Neural cell (in vitro differentiated cells): Measurements from ENCODE around the gene GADL1. TPM values are rescaled to one million over a fixed set of nuclear protein-coding genes. Genes with fewer than 3 reads are reported as not detected.

Experiments
- H2AFZ ChIP-seq: fragments of 200-600, 300-800 bp; sonication (generic), shearing (Covaris generic); 2 replicates; pipeline ENCODE4 v1.6.0; 2014; ENCODE audit warnings: low read depth, mild to moderate bottlenecking, antibody characterized with exemption, low read length, moderate library complexity
- H3F3A ChIP-seq: fragments of 200-600 bp; shearing (Covaris generic); 2 replicates; pipeline ENCODE4 v1.6.1; 2016; ENCODE audit warnings: mild to moderate bottlenecking, moderate library complexity, mixed read lengths, antibody characterized with exemption, low read length; ENCODE audit not compliant: insufficient read depth, poor library complexity, severe bottlenecking
- H3K27ac ChIP-seq: fragments of 200-600, 300-800 bp; sonication (generic), shearing (Covaris generic); 2 replicates; pipeline ENCODE4 v1.5.1; 2014; ENCODE audit warnings: mild to moderate bottlenecking, low read length, moderate library complexity
- H3K27me3 ChIP-seq: fragments of 300-800, 200-600 bp; sonication (generic), shearing (Covaris generic); 2 replicates; pipeline ENCODE4 v1.6.0; 2014; ENCODE audit warnings: mild to moderate bottlenecking, low read depth, low read length, moderate library complexity; ENCODE audit not compliant: insufficient read depth
- H3K36me3 ChIP-seq: fragments of 300-800, 200-600 bp; sonication (generic), shearing (Covaris generic); 2 replicates; pipeline ENCODE4 v1.5.1; 2014; ENCODE audit warnings: mild to moderate bottlenecking, antibody characterized with exemption, low read length, moderate library complexity; ENCODE audit not compliant: insufficient read depth
- H3K4me2 ChIP-seq: fragments of 300-800, 200-600 bp; sonication (generic), shearing (Covaris generic); 2 replicates; pipeline ENCODE4 v1.6.0; 2014; ENCODE audit warnings: mild to moderate bottlenecking, low read length
- H3K4me3 ChIP-seq: fragments of 300-800, 200-600 bp; sonication (generic), shearing (Covaris generic); 2 replicates; pipeline ENCODE4 v1.5.1; 2014; ENCODE audit warnings: mild to moderate bottlenecking, low read length, moderate library complexity
- H3K79me2 ChIP-seq: fragments of 200-600 bp; shearing (Covaris generic); replicated peaks from 2 replicates; pipeline ENCODE4 v1.6.0; 2014; ENCODE audit warnings: mild to moderate bottlenecking, low read length, moderate library complexity; ENCODE audit not compliant: insufficient read depth
- H3K9ac ChIP-seq: fragments of 300-800, 200-600 bp; sonication (generic), shearing (Covaris generic); 2 replicates; pipeline ENCODE4 v1.6.1; 2016; ENCODE audit warnings: mild to moderate bottlenecking, low read length, mixed read lengths
- H3K9me2 ChIP-seq: fragments of 200-600 bp; shearing (Covaris generic); 2 replicates; pipeline ENCODE4 v1.6.1; 2016; ENCODE audit warnings: mild to moderate bottlenecking, low read length, mixed read lengths; ENCODE audit not compliant: insufficient read depth
- H3K9me3 ChIP-seq: fragments of 200-600, 300-800 bp; sonication (generic), shearing (Covaris generic); 2 replicates; pipeline ENCODE4 v1.6.1; 2016; ENCODE audit warnings: mild to moderate bottlenecking, mixed run types, low read length, moderate library complexity, mixed read lengths
- H4K20me1 ChIP-seq: fragments of 200-600 bp; shearing (Covaris generic); 2 replicates; pipeline ENCODE4 v1.6.1; 2016; ENCODE audit warnings: mild to moderate bottlenecking, mixed run types; ENCODE audit not compliant: insufficient read depth
- EP300 ChIP-seq: fragments of 450-650 bp; conservative IDR thresholded peaks from 2 replicates; pipeline ENCODE4 v1.6.1; 2014; ENCODE audit warnings: antibody characterized with exemption, mild to moderate bottlenecking, moderate library complexity; ENCODE audit not compliant: poor library complexity, severe bottlenecking
- EZH2 ChIP-seq: fragments of 200-600, 300-800 bp; shearing (Covaris generic), sonication (generic); IDR thresholded peaks from 2 replicates; pipeline ENCODE4 v1.6.1; 2014; ENCODE audit warnings: antibody characterized with exemption, low read length, borderline replicate concordance, mild to moderate bottlenecking; ENCODE audit not compliant: insufficient read depth, poor library complexity, severe bottlenecking
- MXI1 ChIP-seq: fragments of 450-650 bp; conservative IDR thresholded peaks from 2 replicates; pipeline ENCODE4 v1.6.1; 2014; ENCODE audit warnings: antibody characterized with exemption, mild to moderate bottlenecking; ENCODE audit not compliant: poor library complexity, severe bottlenecking
- POLR2AphosphoS5 ChIP-seq: IDR thresholded peaks from 2 replicates; pipeline ENCODE4 v1.6.1; 2012
- RAD21 ChIP-seq: fragments of 450-650 bp; conservative IDR thresholded peaks from 2 replicates; pipeline ENCODE4 v1.6.1; 2014; ENCODE audit warnings: antibody characterized with exemption, mild to moderate bottlenecking, moderate library complexity
- SMC3 ChIP-seq: fragments of 450-650 bp; conservative IDR thresholded peaks from 2 replicates; pipeline ENCODE4 v1.6.1; 2014; ENCODE audit warnings: antibody characterized with exemption, mild to moderate bottlenecking, moderate library complexity; ENCODE audit not compliant: poor library complexity
- TAF1 ChIP-seq: IDR thresholded peaks from 2 replicates; pipeline ENCODE4 v1.6.1; 2012; ENCODE audit warnings: low read depth
- polyA plus RNA-seq: library from polyadenylated mRNA; depleted of rRNA; stranded (reverse); fragments of >200 nt; gene quantifications from 2 replicates; pipeline ENCODE4 v1.2.3, GENCODE V29; 2014
- TF ChIP-seq, protein P1 (sequence below): fragments of 450-650 bp; IDR thresholded peaks from 2 replicates; pipeline ENCODE4 v1.5.1; 2014; ENCODE audit warnings: antibody characterized with exemption, mild to moderate bottlenecking, moderate library complexity; ENCODE audit not compliant: poor library complexity, severe bottlenecking
- TF ChIP-seq, protein P2 (sequence below): IDR thresholded peaks from 2 replicates; pipeline ENCODE4 v1.6.1; 2012; ENCODE audit warnings: borderline replicate concordance

GADL1 gene
- polyA plus RNA-seq, 1 donor from 2014 or later: not detected

DNA sequence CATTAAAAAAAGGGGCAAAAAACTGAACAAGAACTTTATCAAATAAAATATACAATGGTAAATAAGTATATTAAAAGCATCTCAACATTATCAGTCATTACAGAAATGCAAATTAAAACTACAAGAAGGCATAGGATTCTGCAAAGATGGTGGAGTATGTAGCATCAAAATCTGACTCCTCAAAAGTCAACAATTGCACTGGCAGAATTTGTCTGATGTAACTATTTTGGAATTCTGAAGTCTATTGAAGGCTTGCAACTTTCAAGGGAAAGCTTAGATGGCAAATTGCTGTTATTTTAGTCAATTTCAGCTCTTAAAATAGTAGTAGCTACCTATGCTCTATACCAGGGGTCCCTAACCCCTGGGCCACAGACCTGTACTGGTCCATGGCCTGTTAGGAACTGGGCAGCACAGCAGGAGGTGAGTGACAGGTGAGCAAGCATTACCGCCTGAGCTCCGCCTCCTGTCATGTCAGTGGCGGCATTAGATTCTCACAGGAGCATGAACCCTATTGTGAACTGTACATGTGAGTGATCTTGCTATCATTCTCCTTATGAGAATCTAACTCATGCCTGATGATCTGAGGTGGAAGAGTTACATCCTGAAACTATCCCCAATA, 180.5 kb downstream of the GADL1 start:
- no peak overlapping the region for H3K27ac ChIP-seq
- no peak overlapping the region for H2AFZ ChIP-seq
- H3K9me3 ChIP-seq: no peaks in the 10 kb centered on the region
- H3K4me3 ChIP-seq: no peak overlapping the region
- no peaks in the 10 kb centered on the region for H4K20me1 ChIP-seq
- no peaks in the 10 kb centered on the region for H3K27me3 ChIP-seq
- H3K36me3 ChIP-seq: no peaks in the 10 kb centered on the region
- TF ChIP-seq MXI1 (no peak), POLR2AphosphoS5 (no peak), TAF1 (no peak), EP300 (no peak), RAD21 (no peak), SMC3 (no peak)
- TF ChIP-seq, protein P1, sequence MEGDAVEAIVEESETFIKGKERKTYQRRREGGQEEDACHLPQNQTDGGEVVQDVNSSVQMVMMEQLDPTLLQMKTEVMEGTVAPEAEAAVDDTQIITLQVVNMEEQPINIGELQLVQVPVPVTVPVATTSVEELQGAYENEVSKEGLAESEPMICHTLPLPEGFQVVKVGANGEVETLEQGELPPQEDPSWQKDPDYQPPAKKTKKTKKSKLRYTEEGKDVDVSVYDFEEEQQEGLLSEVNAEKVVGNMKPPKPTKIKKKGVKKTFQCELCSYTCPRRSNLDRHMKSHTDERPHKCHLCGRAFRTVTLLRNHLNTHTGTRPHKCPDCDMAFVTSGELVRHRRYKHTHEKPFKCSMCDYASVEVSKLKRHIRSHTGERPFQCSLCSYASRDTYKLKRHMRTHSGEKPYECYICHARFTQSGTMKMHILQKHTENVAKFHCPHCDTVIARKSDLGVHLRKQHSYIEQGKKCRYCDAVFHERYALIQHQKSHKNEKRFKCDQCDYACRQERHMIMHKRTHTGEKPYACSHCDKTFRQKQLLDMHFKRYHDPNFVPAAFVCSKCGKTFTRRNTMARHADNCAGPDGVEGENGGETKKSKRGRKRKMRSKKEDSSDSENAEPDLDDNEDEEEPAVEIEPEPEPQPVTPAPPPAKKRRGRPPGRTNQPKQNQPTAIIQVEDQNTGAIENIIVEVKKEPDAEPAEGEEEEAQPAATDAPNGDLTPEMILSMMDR: no peak
- TF ChIP-seq, protein P2, sequence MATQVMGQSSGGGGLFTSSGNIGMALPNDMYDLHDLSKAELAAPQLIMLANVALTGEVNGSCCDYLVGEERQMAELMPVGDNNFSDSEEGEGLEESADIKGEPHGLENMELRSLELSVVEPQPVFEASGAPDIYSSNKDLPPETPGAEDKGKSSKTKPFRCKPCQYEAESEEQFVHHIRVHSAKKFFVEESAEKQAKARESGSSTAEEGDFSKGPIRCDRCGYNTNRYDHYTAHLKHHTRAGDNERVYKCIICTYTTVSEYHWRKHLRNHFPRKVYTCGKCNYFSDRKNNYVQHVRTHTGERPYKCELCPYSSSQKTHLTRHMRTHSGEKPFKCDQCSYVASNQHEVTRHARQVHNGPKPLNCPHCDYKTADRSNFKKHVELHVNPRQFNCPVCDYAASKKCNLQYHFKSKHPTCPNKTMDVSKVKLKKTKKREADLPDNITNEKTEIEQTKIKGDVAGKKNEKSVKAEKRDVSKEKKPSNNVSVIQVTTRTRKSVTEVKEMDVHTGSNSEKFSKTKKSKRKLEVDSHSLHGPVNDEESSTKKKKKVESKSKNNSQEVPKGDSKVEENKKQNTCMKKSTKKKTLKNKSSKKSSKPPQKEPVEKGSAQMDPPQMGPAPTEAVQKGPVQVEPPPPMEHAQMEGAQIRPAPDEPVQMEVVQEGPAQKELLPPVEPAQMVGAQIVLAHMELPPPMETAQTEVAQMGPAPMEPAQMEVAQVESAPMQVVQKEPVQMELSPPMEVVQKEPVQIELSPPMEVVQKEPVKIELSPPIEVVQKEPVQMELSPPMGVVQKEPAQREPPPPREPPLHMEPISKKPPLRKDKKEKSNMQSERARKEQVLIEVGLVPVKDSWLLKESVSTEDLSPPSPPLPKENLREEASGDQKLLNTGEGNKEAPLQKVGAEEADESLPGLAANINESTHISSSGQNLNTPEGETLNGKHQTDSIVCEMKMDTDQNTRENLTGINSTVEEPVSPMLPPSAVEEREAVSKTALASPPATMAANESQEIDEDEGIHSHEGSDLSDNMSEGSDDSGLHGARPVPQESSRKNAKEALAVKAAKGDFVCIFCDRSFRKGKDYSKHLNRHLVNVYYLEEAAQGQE: no peak
- H3K9me2 ChIP-seq: no peaks in the 10 kb centered on the region
- no peaks in the 10 kb centered on the region for H3K79me2 ChIP-seq
- H3K9ac ChIP-seq: no peak overlapping the region
- no peak overlapping the region for H3K4me2 ChIP-seq
- H3F3A ChIP-seq: no peaks in the 10 kb centered on the region

DNA sequence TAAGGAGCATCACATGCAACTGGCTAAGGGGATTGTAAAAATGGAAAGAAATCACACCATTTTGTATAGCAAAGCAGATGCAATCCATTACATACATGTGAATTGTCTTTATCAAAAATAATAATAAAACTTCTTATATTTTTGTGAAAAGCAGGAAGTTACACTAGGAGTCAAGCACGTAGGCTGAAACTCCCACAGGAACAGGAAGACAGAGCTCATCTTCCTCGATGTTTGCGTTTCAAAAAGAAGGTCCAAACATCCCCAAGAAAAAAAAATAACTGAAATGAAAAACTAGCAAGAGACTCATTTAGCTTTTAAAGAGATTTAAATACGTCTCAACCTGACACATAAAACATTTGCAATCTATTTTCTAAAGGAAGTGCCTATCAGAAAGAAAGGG, 181.5 kb downstream of the GADL1 start:
- H3K9me2 ChIP-seq: no peaks in the 10 kb centered on the region
- H2AFZ ChIP-seq: no peak overlapping the region
- no peaks in the 10 kb centered on the region for H3K27me3 ChIP-seq
- H3K27ac ChIP-seq: no peak overlapping the region
- H3K9ac ChIP-seq: no peak overlapping the region
- no peaks in the 10 kb centered on the region for H3K36me3 ChIP-seq
- no peak overlapping the region for H3K4me3 ChIP-seq
- no peaks in the 10 kb centered on the region for H3K79me2 ChIP-seq
- H3F3A ChIP-seq: no peaks in the 10 kb centered on the region
- H4K20me1 ChIP-seq: no peaks in the 10 kb centered on the region
- no peak overlapping the region for H3K4me2 ChIP-seq
- H3K9me3 ChIP-seq: no peaks in the 10 kb centered on the region
- TF ChIP-seq MXI1: no peak
- no peak for TF ChIP-seq EZH2
- no peak for TF ChIP-seq EP300
- TF ChIP-seq, protein P2: no peak
- TF ChIP-seq TAF1: no peak
- TF ChIP-seq, protein P1: no peak
- TF ChIP-seq RAD21: no peak
- TF ChIP-seq POLR2AphosphoS5: no peak
- TF ChIP-seq SMC3: no peak
